Lung (tissue), 16 donors: ENCODE results near the gene VGF. TPM values are rescaled to one million over a fixed set of nuclear protein-coding genes. Genes with fewer than 3 reads are reported as not detected.

ENCODE experiments used
- ATAC-seq: fragments of 200-7000 bp; cut with Tn5 transposase; one replicate; pipeline ENCODE4 v1.9.1; 2020; ENCODE audit warnings: moderate number of reproducible peaks; ENCODE audit not compliant: insufficient read depth, low FRiP score
- DNase-seq, 3 donors: peaks; one replicate each; pipeline ENCODE4 v3.0.0-alpha.2; 2013 to 2017
- H3K27ac ChIP-seq, 2 donors: one replicate each; pipeline ENCODE4 v1.5.1; 2013; ENCODE audit warnings: mild to moderate bottlenecking in 2 of 2, moderate library complexity in 2 of 2, control low read depth in 1 of 2, inconsistent platforms in 1 of 2, low read depth in 1 of 2, low read length in 1 of 2
- H3K27me3 ChIP-seq, 3 donors: one replicate each; pipeline ENCODE4 v1.5.1; 2013; ENCODE audit warnings: low read length in 2 of 3; ENCODE audit not compliant: control insufficient read depth in 3 of 3, insufficient read depth in 3 of 3
- H3K36me3 ChIP-seq, 4 donors: one replicate each; pipeline ENCODE4 v1.5.1; 2013; ENCODE audit warnings: low read length in 4 of 4, mild to moderate bottlenecking in 1 of 4, moderate library complexity in 1 of 4; ENCODE audit not compliant: control insufficient read depth in 4 of 4, insufficient read depth in 4 of 4
- H3K4me1 ChIP-seq, 5 donors: one replicate each; pipeline ENCODE4 v1.5.1; 2013; ENCODE audit warnings: low read length in 5 of 5, mild to moderate bottlenecking in 2 of 5, moderate library complexity in 1 of 5; ENCODE audit not compliant: control insufficient read depth in 5 of 5, insufficient read depth in 5 of 5
- H3K4me3 ChIP-seq: one replicate; pipeline ENCODE4 v1.5.1; 2013; ENCODE audit warnings: mild to moderate bottlenecking, control low read depth, moderate library complexity
- H3K9ac ChIP-seq, 2 donors: one replicate each; pipeline ENCODE4 v1.5.1; 2013; ENCODE audit warnings: low read length in 2 of 2, control low read depth in 1 of 2; ENCODE audit not compliant: insufficient read depth in 1 of 2
- H3K9me3 ChIP-seq, 4 donors: one replicate each; pipeline ENCODE4 v1.5.1; 2013; ENCODE audit warnings: low read length in 3 of 4, mild to moderate bottlenecking in 1 of 4, moderate library complexity in 1 of 4; ENCODE audit not compliant: control insufficient read depth in 4 of 4, insufficient read depth in 3 of 4
- WGBS, 2 donors: extraction: QIAGEN DNeasy Blood & Tissue Kit; methylation state at CpG; one replicate each; pipeline ENCODE4 v1.1.7; 2013; 5-methylcytosine and 5-hydroxymethylcytosine counted together
- long read RNA-seq, 5 donors: transcript quantifications; one replicate each; lab custom pipeline, GENCODE V29; 2026
- polyA plus RNA-seq, 2 donors: library from polyadenylated mRNA; stranded (reverse); fragments of 200-250 nt; gene quantifications; one replicate each; pipeline ENCODE4 v1.2.1, GENCODE V29; 2013
- total RNA-seq, 2 donors: library from RNA; depleted of rRNA in 1 of 2; stranded (reverse); fragments of >200 nt in 1 of 2; gene quantifications; one replicate each; pipeline ENCODE4 v1.2.1, GENCODE V29; 2014 to 2021
- TF ChIP-seq, protein P1 (sequence below): IDR thresholded peaks from 2 replicates; pipeline ENCODE4 v1.5.1; 2012; ENCODE audit warnings: mild to moderate bottlenecking; ENCODE audit errors: control extremely low read depth, extremely low read depth
- donor health status: control.
- donor health status: control.
- donor health status: Bipolar disorder and iron deficiency.
- donor health status: healthy.
- donor health status: DM: yes; HTN: yes; CAD: no.

Gene VGF
- total RNA-seq (1 to 10 TPM in 1 of 2 donors, under 1 TPM in 1; 0.55 to 1.4 TPM), polyA plus RNA-seq (under 1 TPM; 0.08 to 0.29 TPM)
- long read RNA-seq, donor 1, result 0 reads
- long read RNA-seq, donor 2, result 0 reads
- long read RNA-seq, donor 3, result 0 reads
- long read RNA-seq, donor 4, result 0 reads
- long read RNA-seq, donor 5, result 0 reads

DNA sequence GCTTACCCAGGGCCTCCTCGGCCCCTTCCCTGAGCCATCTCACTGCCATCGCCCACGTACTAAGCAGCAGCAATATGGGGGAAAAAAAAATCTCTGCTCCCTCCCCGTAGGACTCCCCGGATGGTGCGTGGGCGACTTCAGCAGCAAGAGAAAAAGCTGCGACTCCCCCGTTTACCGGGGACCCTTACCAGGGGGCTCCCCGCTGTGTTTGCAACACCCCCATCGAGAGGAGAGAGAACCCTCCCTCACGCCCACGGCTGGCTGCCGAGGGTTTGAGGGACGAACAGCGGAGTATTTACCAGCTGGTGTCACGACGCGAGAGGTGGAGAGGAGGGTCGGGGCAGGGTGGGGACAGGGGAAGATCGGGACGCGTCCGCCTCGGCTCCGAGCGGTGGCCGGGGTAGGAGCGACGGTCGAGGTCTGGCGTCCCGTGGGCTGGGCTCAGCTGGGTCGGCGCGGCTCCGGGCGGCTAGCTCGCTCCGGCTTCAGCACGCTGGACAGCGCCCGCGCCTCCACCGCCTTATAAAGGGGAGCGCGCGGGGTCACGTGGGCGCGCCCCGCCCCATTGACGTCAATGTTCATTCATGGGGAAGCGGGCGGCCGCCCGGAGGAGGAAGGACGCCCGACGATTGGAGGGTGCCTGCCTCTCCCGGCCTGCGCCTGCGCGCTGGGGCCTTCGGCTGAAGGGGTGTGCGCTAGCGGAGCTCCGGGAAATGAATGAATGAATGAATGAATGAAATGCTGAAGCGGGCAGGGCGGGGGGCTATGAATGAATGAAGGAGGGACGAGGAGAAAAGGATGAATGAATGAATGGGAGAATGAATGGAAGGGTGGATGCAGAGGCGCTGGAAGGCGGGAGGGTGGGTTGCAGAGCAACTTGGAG, at the start of gene VGF:
TSS of gene VGF (minus strand) at position 495 of the 883 bp plus-strand sequence. CDS start 726 bp downstream, outside the sequence.
- WGBS, 2 donors, result 3% methylated on average over 71 to 74 of the region's 74 CpGs
- H3K27ac ChIP-seq, result no peak within 1 kb of the TSS
- H3K4me1 ChIP-seq, result peaks cover 0 to 37% (median 11%) of the 10 kb centered on the region in 5 donors
- H3K27me3 ChIP-seq, result peaks cover 3 to 56% (median 51%) of the 10 kb centered on the region in 3 donors
- peaks cover 0 to 4% (median 0%) of the 10 kb centered on the region in 4 donors for H3K36me3 ChIP-seq
- no peak within 1 kb of the TSS for H3K4me3 ChIP-seq
- DNase-seq (peak; percentile 89 to 91 (median 90)), ATAC-seq (peak; percentile 90)
- TF ChIP-seq, protein P1, sequence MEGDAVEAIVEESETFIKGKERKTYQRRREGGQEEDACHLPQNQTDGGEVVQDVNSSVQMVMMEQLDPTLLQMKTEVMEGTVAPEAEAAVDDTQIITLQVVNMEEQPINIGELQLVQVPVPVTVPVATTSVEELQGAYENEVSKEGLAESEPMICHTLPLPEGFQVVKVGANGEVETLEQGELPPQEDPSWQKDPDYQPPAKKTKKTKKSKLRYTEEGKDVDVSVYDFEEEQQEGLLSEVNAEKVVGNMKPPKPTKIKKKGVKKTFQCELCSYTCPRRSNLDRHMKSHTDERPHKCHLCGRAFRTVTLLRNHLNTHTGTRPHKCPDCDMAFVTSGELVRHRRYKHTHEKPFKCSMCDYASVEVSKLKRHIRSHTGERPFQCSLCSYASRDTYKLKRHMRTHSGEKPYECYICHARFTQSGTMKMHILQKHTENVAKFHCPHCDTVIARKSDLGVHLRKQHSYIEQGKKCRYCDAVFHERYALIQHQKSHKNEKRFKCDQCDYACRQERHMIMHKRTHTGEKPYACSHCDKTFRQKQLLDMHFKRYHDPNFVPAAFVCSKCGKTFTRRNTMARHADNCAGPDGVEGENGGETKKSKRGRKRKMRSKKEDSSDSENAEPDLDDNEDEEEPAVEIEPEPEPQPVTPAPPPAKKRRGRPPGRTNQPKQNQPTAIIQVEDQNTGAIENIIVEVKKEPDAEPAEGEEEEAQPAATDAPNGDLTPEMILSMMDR, result no peak
- H3K9me3 ChIP-seq, result peaks cover 0 to 7% (median 0%) of the 10 kb centered on the region in 4 donors
- H3K9ac ChIP-seq, result no peak within 1 kb of the TSS

DNA sequence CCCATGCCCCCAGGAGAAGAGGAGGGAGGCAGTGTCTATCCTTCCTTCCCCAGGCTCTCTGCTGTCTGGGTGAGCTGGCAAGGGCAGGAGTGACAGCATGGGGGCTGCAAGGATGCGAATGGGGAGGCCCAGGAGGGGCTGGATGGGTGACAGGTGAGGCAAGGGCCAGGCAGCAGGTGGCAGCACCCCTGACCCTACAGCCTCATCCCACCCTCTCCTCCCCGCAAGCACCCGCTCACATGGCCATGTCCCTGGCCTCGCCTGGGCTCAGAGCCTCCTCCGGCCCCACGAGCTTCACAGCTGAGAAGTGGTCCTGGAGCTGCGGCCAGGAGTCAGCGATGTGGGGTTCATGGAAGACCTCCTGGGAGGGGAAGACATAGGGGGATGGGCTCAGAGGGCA, 46.6 kb upstream of the VGF start:
- ATAC-seq (no peak), DNase-seq (no peak)
- no peak overlapping the region for H3K4me3 ChIP-seq
- no peak overlapping the region for H3K9ac ChIP-seq
- no peaks in the 10 kb centered on the region for H3K27me3 ChIP-seq
- TF ChIP-seq, protein P1, result no peak
- peaks cover 11 to 58% (median 13%) of the 10 kb centered on the region in 4 donors for H3K36me3 ChIP-seq
- no peaks in the 10 kb centered on the region for H3K9me3 ChIP-seq
- peaks cover 0 to 10% (median 7%) of the 10 kb centered on the region in 5 donors for H3K4me1 ChIP-seq
- 95 to 97% methylated on average over 8 of the region's 8 CpGs for WGBS, 2 donors
- no peak overlapping the region for H3K27ac ChIP-seq

DNA sequence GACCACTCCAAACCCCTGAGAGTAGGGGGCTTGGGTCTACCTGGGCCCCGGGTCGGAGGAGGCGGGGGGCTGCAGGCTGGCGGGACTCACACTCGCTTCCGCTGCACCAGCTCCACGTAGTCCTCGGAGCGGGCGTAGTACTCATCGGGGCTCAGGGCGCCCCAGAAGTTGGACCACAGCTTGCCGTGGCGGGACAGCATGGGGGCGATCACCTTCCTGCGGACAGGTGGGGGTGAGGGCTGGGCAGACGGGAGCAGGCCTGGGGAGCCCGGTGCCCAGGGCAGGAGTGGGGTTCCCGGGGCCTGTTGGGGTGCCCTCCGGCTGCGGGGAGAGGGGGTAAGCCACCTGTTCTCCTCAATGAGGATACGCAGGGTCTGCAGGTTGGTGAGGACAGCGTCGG, 46.1 kb upstream of the VGF start:
- TF ChIP-seq, protein P1, result no peak
- no peak overlapping the region for H3K27ac ChIP-seq
- ATAC-seq (no peak), DNase-seq (no peak)
- H3K9ac ChIP-seq, result no peak overlapping the region
- no peaks in the 10 kb centered on the region for H3K27me3 ChIP-seq
- H3K4me1 ChIP-seq, result peaks cover 0 to 7% (median 5%) of the 10 kb centered on the region in 5 donors
- peaks cover 11 to 61% (median 14%) of the 10 kb centered on the region in 4 donors for H3K36me3 ChIP-seq
- no peaks in the 10 kb centered on the region for H3K9me3 ChIP-seq
- 97% methylated on average over 24 of the region's 24 CpGs for WGBS, 2 donors
- H3K4me3 ChIP-seq, result no peak overlapping the region
